Right atrium auricular region (tissue), 2 donors: ENCODE measurements around the gene VSTM2L. TPM values are rescaled to one million over a fixed set of nuclear protein-coding genes. Genes with fewer than 3 reads are reported as not detected.

ENCODE experiments used
- DNase-seq: peaks from one replicate; pipeline ENCODE4 v3.0.0-alpha.2; 2019; ENCODE audit warnings: low spot score
- H3K27ac ChIP-seq, 2 donors: fragments of 200-600 bp; sonication (generic); 1 replicate in 1 of 2; 2 replicates in 1 of 2; pipeline ENCODE4 v1.5.1; 2016 to 2019
- H3K27me3 ChIP-seq, 2 donors: fragments of 200-600 bp; sonication (generic); one replicate each; pipeline versions ENCODE4 v1.5.1 to v1.6.0; 2017 to 2019
- H3K36me3 ChIP-seq: fragments of 200-600 bp; sonication (generic); one replicate; pipeline ENCODE4 v1.5.1; 2016
- H3K4me1 ChIP-seq, 2 donors: fragments of 200-600 bp; sonication (generic); one replicate each; pipeline versions ENCODE4 v1.5.1 to v1.6.0; 2017 to 2019
- H3K4me3 ChIP-seq, 2 donors: fragments of 200-600 bp; sonication (generic); 1 replicate in 1 of 2; 2 replicates in 1 of 2; pipeline ENCODE4 v1.5.1; 2017 to 2019; ENCODE audit warnings: mild to moderate bottlenecking in 1 of 2, moderate library complexity in 1 of 2
- H3K9me3 ChIP-seq, 2 donors: fragments of 200-600 bp; sonication (generic); one replicate each; pipeline ENCODE4 v1.5.1; 2019
- total RNA-seq, 2 donors: library from RNA; depleted of rRNA; stranded (reverse); fragments of >200 nt; gene quantifications; one replicate each; pipeline ENCODE4 v1.1.0, GENCODE V29; 2016
- TF ChIP-seq, protein P1 (sequence below), 2 donors: fragments of 200-600 bp; sonication (generic); IDR thresholded peaks; one replicate each; pipeline ENCODE4 v1.5.1; 2019; ENCODE audit warnings: antibody characterized with exemption in 2 of 2

Gene VSTM2L
- total RNA-seq, 2 donors from 2014 or later, result 97.4 to 303 TPM

GRCh38 chr20:37869334-37869861, 33.5 kb upstream of the VSTM2L start:
- H3K9me3 ChIP-seq, result no peaks in the 10 kb centered on the region
- no peaks in the 10 kb centered on the region for H3K4me1 ChIP-seq
- TF ChIP-seq, protein P1, sequence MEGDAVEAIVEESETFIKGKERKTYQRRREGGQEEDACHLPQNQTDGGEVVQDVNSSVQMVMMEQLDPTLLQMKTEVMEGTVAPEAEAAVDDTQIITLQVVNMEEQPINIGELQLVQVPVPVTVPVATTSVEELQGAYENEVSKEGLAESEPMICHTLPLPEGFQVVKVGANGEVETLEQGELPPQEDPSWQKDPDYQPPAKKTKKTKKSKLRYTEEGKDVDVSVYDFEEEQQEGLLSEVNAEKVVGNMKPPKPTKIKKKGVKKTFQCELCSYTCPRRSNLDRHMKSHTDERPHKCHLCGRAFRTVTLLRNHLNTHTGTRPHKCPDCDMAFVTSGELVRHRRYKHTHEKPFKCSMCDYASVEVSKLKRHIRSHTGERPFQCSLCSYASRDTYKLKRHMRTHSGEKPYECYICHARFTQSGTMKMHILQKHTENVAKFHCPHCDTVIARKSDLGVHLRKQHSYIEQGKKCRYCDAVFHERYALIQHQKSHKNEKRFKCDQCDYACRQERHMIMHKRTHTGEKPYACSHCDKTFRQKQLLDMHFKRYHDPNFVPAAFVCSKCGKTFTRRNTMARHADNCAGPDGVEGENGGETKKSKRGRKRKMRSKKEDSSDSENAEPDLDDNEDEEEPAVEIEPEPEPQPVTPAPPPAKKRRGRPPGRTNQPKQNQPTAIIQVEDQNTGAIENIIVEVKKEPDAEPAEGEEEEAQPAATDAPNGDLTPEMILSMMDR (IDR thresholded peaks at IDR 0.05), result no peak
- no peaks in the 10 kb centered on the region for H3K27me3 ChIP-seq
- no peak overlapping the region for H3K27ac ChIP-seq
- DNase-seq, result no peak
- H3K36me3 ChIP-seq, result peaks cover 27% of the 10 kb centered on the region
- no peak overlapping the region for H3K4me3 ChIP-seq

GRCh38 chr20:37870294-37870693, 32.6 kb upstream of the VSTM2L start:
- TF ChIP-seq, protein P1 (IDR thresholded peaks at IDR 0.05), result no peak
- Histone ChIP-seq H3K9me3 (no peaks in the 10 kb centered on the region), H3K27ac (no peak overlapping the region), H3K27me3 (no peaks in the 10 kb centered on the region), H3K4me1 (no peaks in the 10 kb centered on the region), H3K4me3 (no peak overlapping the region), H3K36me3 (peaks cover 21% of the 10 kb centered on the region)
- DNase-seq, result no peak

GRCh38 chr20:37871751-37872150, 31.2 kb upstream of the VSTM2L start:
- Histone ChIP-seq H3K36me3 (peaks cover 16% of the 10 kb centered on the region), H3K27me3 (no peaks in the 10 kb centered on the region), H3K4me3 (no peak overlapping the region), H3K9me3 (no peaks in the 10 kb centered on the region), H3K27ac (no peak overlapping the region), H3K4me1 (no peaks in the 10 kb centered on the region)
- TF ChIP-seq, protein P1 (IDR thresholded peaks at IDR 0.05), result no peak
- DNase-seq, result no peak

GRCh38 chr20:37872161-37872560, 30.8 kb upstream of the VSTM2L start:
- no peaks in the 10 kb centered on the region for H3K9me3 ChIP-seq
- no peak for DNase-seq
- TF ChIP-seq, protein P1 (IDR thresholded peaks at IDR 0.05), result no peak
- no peaks in the 10 kb centered on the region for H3K4me1 ChIP-seq
- no peaks in the 10 kb centered on the region for H3K27me3 ChIP-seq
- peaks cover 16% of the 10 kb centered on the region for H3K36me3 ChIP-seq
- H3K27ac ChIP-seq, result no peak overlapping the region
- H3K4me3 ChIP-seq, result no peak overlapping the region

DNA sequence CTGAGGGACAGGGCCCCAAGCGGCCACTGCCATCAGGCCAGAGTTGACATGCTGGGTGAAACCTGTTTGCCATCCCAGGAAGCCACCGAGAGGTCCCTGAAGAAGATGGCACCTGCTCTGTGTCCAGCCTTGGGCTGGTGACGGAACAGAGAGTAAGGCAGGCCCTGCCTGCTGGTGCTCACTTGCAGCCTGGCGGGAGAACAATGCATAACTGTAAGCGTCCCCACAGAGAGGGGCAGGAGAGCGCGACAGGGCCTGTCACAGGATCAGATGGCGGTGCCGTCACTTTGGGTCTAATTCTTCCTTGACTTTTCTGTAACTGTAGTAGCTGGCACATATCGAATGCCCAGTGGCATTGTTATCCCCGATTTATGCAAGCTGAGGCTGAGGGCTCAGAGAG, 29.0 kb upstream of the VSTM2L start:
- DNase-seq, result no peak
- Histone ChIP-seq H3K27ac (no peak overlapping the region), H3K27me3 (no peaks in the 10 kb centered on the region)

More for the DNA sequence above, 29.0 kb upstream of the VSTM2L start:
- TF ChIP-seq, protein P1 (IDR thresholded peaks at IDR 0.05), result no peak
- H3K4me1 ChIP-seq, result peaks cover 0 to 6% of the 10 kb centered on the region in 2 donors
- H3K36me3 ChIP-seq, result peaks cover 16% of the 10 kb centered on the region
- H3K4me3 ChIP-seq, result no peak overlapping the region
- no peaks in the 10 kb centered on the region for H3K9me3 ChIP-seq
